Right atrium auricular region (tissue), 2 donors: ENCODE results near the gene MAP2K4. TPM values are rescaled to one million over a fixed set of nuclear protein-coding genes. Genes with fewer than 3 reads are reported as not detected.

Experiments used
- DNase-seq: peaks from one replicate; pipeline ENCODE4 v3.0.0-alpha.2; 2019; ENCODE audit warnings: low spot score
- H3K27ac ChIP-seq, 2 donors: fragments of 200-600 bp; sonication (generic); 1 replicate in 1 of 2; 2 replicates in 1 of 2; pipeline ENCODE4 v1.5.1; 2016 to 2019
- H3K27me3 ChIP-seq, 2 donors: fragments of 200-600 bp; sonication (generic); one replicate each; pipeline versions ENCODE4 v1.5.1 to v1.6.0; 2017 to 2019
- H3K36me3 ChIP-seq: fragments of 200-600 bp; sonication (generic); one replicate; pipeline ENCODE4 v1.5.1; 2016
- H3K4me1 ChIP-seq, 2 donors: fragments of 200-600 bp; sonication (generic); one replicate each; pipeline versions ENCODE4 v1.5.1 to v1.6.0; 2017 to 2019
- H3K4me3 ChIP-seq, 2 donors: fragments of 200-600 bp; sonication (generic); 1 replicate in 1 of 2; 2 replicates in 1 of 2; pipeline ENCODE4 v1.5.1; 2017 to 2019; ENCODE audit warnings: mild to moderate bottlenecking in 1 of 2, moderate library complexity in 1 of 2
- H3K9me3 ChIP-seq, 2 donors: fragments of 200-600 bp; sonication (generic); one replicate each; pipeline ENCODE4 v1.5.1; 2019
- CTCF ChIP-seq, 2 donors: fragments of 200-600 bp; sonication (generic); IDR thresholded peaks; one replicate each; pipeline ENCODE4 v1.5.1; 2019; ENCODE audit warnings: antibody characterized with exemption in 2 of 2
- total RNA-seq, 2 donors: library from RNA; depleted of rRNA; stranded (reverse); fragments of >200 nt; gene quantifications; one replicate each; pipeline ENCODE4 v1.1.0, GENCODE V29; 2016

Gene MAP2K4
- total RNA-seq, 2 donors from 2014 or later = 19.8 to 25.2 TPM

GRCh38 chr17:12027658-12028057 is 7.0 kb downstream of the MAP2K4 start:
- H3K4me3 ChIP-seq = no peak overlapping the region
- peaks cover 0 to 1% of the 10 kb centered on the region in 2 donors for H3K4me1 ChIP-seq
- H3K27ac ChIP-seq = no peak overlapping the region
- DNase-seq = no peak
- no peaks in the 10 kb centered on the region for H3K9me3 ChIP-seq
- TF ChIP-seq CTCF (IDR thresholded peaks at IDR 0.05) = no peak
- no peaks in the 10 kb centered on the region for H3K36me3 ChIP-seq
- no peaks in the 10 kb centered on the region for H3K27me3 ChIP-seq

- no peaks in the 10 kb centered on the region for H3K4me1 ChIP-seq
- H3K9me3 ChIP-seq = no peaks in the 10 kb centered on the region
- H3K36me3 ChIP-seq = no peaks in the 10 kb centered on the region
- no peak overlapping the region for H3K4me3 ChIP-seq
- H3K27ac ChIP-seq = no peak overlapping the region
- no peak for DNase-seq
- no peaks in the 10 kb centered on the region for H3K27me3 ChIP-seq
- TF ChIP-seq CTCF (IDR thresholded peaks at IDR 0.05) = no peak
Measured at GRCh38 chr17:12028611-12029010, 7.9 kb downstream of the MAP2K4 start.

GRCh38 chr17:12034538-12034937 is 13.9 kb downstream of the MAP2K4 start:
- Histone ChIP-seq H3K9me3 (no peaks in the 10 kb centered on the region), H3K4me1 (peaks cover 0 to 25% of the 10 kb centered on the region in 2 donors), H3K27me3 (no peaks in the 10 kb centered on the region), H3K27ac (no peak overlapping the region), H3K36me3 (no peaks in the 10 kb centered on the region), H3K4me3 (no peak overlapping the region)
- DNase-seq = no peak
- no peak for TF ChIP-seq CTCF (IDR thresholded peaks at IDR 0.05)

- no peak for DNase-seq
- TF ChIP-seq CTCF (IDR thresholded peaks at IDR 0.05) = no peak
- Histone ChIP-seq H3K27me3 (no peaks in the 10 kb centered on the region), H3K36me3 (no peaks in the 10 kb centered on the region), H3K4me1 (peaks cover 0 to 25% of the 10 kb centered on the region in 2 donors), H3K4me3 (no peak overlapping the region), H3K9me3 (no peaks in the 10 kb centered on the region), H3K27ac (no peak overlapping the region)
Measured at GRCh38 chr17:12035673-12036072, 15.0 kb downstream of the MAP2K4 start.

DNA sequence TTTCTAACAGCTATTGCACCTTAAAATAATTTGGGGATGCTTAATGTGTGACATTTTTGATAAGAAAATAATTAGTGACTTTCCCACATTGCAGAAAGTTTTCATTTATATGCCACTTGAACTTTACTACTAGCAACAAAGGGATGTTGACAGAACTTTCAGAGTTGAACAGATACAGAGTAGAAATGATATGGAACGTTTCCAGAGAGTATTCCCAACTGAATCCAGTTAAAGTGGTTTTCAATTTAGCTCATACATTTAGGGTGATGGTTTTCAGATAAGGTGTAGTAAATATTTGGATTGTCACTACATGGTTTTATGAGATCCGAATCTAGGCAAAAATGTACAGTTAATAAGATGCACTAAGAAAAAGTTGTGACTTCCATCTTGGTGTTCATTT is 17.3 kb downstream of the MAP2K4 start:
- H3K27ac ChIP-seq = no peak overlapping the region
- no peak for TF ChIP-seq CTCF (IDR thresholded peaks at IDR 0.05)
- H3K4me1 ChIP-seq = peaks cover 0 to 32% of the 10 kb centered on the region in 2 donors
- DNase-seq = no peak
- H3K36me3 ChIP-seq = no peaks in the 10 kb centered on the region
- H3K27me3 ChIP-seq = no peaks in the 10 kb centered on the region
- no peak overlapping the region for H3K4me3 ChIP-seq
- no peaks in the 10 kb centered on the region for H3K9me3 ChIP-seq

GRCh38 chr17:12040478-12040877 is 19.8 kb downstream of the MAP2K4 start:
- Histone ChIP-seq H3K27ac (no peak overlapping the region), H3K36me3 (no peaks in the 10 kb centered on the region), H3K4me1 (peaks cover 0 to 32% of the 10 kb centered on the region in 2 donors), H3K4me3 (no peak overlapping the region), H3K27me3 (no peaks in the 10 kb centered on the region), H3K9me3 (no peaks in the 10 kb centered on the region)
- DNase-seq = no peak
- TF ChIP-seq CTCF (IDR thresholded peaks at IDR 0.05) = no peak
